Measurements from ENCODE around the gene SEC24B.

DNA sequence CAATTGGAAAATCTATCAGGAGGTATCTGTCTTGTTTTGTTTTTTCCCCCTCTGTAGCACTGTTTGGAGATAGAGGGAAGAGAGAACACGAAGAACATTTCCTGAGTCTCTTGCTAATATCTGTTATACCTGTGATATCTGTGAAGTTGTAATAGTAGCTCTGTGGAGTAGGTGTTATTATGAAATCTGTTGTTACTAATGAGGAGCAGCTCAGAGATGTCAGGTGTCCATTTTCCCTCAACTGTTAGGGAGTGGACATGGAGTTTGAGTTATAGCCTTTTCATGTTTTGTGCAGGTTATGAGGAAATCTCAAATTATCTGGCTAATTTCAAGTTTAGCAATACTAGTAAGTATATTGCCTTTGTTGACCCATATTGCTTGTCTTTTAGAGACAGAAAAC lies 52.4 kb downstream of the SEC24B start:
- TF ChIP-seq EP300 (conservative IDR thresholded peaks at IDR 0.05; ENCODE audit: poor library complexity, severe bottlenecking) (no peak), POLR2AphosphoS5 (IDR thresholded peaks at IDR 0.05) (no peak), MXI1 (conservative IDR thresholded peaks at IDR 0.05; ENCODE audit: poor library complexity, severe bottlenecking) (no peak), RAD21 (conservative IDR thresholded peaks at IDR 0.05) (no peak), EZH2 (IDR thresholded peaks at IDR 0.05; ENCODE audit: borderline replicate concordance, insufficient read depth, low read length, poor library complexity, severe bottlenecking) (no peak), TAF1 (IDR thresholded peaks at IDR 0.05; ENCODE audit: low read depth) (no peak), SMC3 (conservative IDR thresholded peaks at IDR 0.05; ENCODE audit: poor library complexity) (no peak)
- TF ChIP-seq, protein P1, sequence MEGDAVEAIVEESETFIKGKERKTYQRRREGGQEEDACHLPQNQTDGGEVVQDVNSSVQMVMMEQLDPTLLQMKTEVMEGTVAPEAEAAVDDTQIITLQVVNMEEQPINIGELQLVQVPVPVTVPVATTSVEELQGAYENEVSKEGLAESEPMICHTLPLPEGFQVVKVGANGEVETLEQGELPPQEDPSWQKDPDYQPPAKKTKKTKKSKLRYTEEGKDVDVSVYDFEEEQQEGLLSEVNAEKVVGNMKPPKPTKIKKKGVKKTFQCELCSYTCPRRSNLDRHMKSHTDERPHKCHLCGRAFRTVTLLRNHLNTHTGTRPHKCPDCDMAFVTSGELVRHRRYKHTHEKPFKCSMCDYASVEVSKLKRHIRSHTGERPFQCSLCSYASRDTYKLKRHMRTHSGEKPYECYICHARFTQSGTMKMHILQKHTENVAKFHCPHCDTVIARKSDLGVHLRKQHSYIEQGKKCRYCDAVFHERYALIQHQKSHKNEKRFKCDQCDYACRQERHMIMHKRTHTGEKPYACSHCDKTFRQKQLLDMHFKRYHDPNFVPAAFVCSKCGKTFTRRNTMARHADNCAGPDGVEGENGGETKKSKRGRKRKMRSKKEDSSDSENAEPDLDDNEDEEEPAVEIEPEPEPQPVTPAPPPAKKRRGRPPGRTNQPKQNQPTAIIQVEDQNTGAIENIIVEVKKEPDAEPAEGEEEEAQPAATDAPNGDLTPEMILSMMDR (IDR thresholded peaks at IDR 0.05; ENCODE audit: poor library complexity, severe bottlenecking) = no peak
- TF ChIP-seq, protein P2, sequence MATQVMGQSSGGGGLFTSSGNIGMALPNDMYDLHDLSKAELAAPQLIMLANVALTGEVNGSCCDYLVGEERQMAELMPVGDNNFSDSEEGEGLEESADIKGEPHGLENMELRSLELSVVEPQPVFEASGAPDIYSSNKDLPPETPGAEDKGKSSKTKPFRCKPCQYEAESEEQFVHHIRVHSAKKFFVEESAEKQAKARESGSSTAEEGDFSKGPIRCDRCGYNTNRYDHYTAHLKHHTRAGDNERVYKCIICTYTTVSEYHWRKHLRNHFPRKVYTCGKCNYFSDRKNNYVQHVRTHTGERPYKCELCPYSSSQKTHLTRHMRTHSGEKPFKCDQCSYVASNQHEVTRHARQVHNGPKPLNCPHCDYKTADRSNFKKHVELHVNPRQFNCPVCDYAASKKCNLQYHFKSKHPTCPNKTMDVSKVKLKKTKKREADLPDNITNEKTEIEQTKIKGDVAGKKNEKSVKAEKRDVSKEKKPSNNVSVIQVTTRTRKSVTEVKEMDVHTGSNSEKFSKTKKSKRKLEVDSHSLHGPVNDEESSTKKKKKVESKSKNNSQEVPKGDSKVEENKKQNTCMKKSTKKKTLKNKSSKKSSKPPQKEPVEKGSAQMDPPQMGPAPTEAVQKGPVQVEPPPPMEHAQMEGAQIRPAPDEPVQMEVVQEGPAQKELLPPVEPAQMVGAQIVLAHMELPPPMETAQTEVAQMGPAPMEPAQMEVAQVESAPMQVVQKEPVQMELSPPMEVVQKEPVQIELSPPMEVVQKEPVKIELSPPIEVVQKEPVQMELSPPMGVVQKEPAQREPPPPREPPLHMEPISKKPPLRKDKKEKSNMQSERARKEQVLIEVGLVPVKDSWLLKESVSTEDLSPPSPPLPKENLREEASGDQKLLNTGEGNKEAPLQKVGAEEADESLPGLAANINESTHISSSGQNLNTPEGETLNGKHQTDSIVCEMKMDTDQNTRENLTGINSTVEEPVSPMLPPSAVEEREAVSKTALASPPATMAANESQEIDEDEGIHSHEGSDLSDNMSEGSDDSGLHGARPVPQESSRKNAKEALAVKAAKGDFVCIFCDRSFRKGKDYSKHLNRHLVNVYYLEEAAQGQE (IDR thresholded peaks at IDR 0.05; ENCODE audit: borderline replicate concordance) = no peak
